GM18909 (cell line): Measurements from ENCODE around the gene LPIN2.
A peak's percentile ranks its signal among the peaks of the same experiment; 100 is the strongest.
"Not testable (repeated sequence)": the region's sequence is repeated elsewhere in the genome, so short reads cannot be mapped to it uniquely, and the experiment has no call there.

Experiments
- ATAC-seq: cut with Tn5 transposase; IDR thresholded peaks from one replicate; pipeline ENCODE4 v1.9.1; 2021; ENCODE audit warnings: mild to moderate bottlenecking; ENCODE audit not compliant: unreplicated experiment, poor library complexity

LPIN2 gene

GRCh38 chr18:3013024-3013804 is at the start of gene LPIN2:
TSS of gene LPIN2 (minus strand) at chr18:3013144. CDS start at chr18:2960840, 52,304 bp downstream.
- peak; percentile 89 for ATAC-seq

GRCh38 chr18:3061581-3062312 is 48.8 kb upstream of the LPIN2 start:
- no peak for ATAC-seq

GRCh38 chr18:3060667-3061580 is 48.0 kb upstream of the LPIN2 start:
- ATAC-seq: peak; percentile 47

- no peak for ATAC-seq
Measured at GRCh38 chr18:3059272-3059671, 46.3 kb upstream of the LPIN2 start.

- ATAC-seq: no peak
Measured at GRCh38 chr18:3058328-3059191, 45.6 kb upstream of the LPIN2 start.

- no peak for ATAC-seq
Measured at GRCh38 chr18:3057526-3057925, 44.6 kb upstream of the LPIN2 start.

GRCh38 chr18:3056311-3056710 is 43.4 kb upstream of the LPIN2 start:
- no peak for ATAC-seq

- no peak for ATAC-seq
Measured at GRCh38 chr18:3055816-3056215, 42.9 kb upstream of the LPIN2 start.

GRCh38 chr18:3055186-3055728 is 42.3 kb upstream of the LPIN2 start:
- no peak for ATAC-seq

- ATAC-seq: no peak
Measured at GRCh38 chr18:3054780-3055179, 41.8 kb upstream of the LPIN2 start.

- ATAC-seq: no peak
Measured at GRCh38 chr18:3054214-3054613, 41.3 kb upstream of the LPIN2 start.

- ATAC-seq: no peak
Measured at GRCh38 chr18:3053081-3053480, 40.1 kb upstream of the LPIN2 start.

- ATAC-seq: no peak
Measured at GRCh38 chr18:3052411-3052758, 39.4 kb upstream of the LPIN2 start.

GRCh38 chr18:3051718-3052410 is 38.9 kb upstream of the LPIN2 start:
- no peak for ATAC-seq

GRCh38 chr18:3049897-3050454 is 37.0 kb upstream of the LPIN2 start:
- not testable (repeated sequence) for ATAC-seq

- ATAC-seq: no peak
Measured at GRCh38 chr18:3048820-3049349, 35.9 kb upstream of the LPIN2 start.

GRCh38 chr18:3048121-3048520 is 35.2 kb upstream of the LPIN2 start:
- no peak for ATAC-seq

- ATAC-seq: no peak
Measured at GRCh38 chr18:3046216-3046808, 33.4 kb upstream of the LPIN2 start.
